Measurements from ENCODE around the gene PRELID1.

DNA sequence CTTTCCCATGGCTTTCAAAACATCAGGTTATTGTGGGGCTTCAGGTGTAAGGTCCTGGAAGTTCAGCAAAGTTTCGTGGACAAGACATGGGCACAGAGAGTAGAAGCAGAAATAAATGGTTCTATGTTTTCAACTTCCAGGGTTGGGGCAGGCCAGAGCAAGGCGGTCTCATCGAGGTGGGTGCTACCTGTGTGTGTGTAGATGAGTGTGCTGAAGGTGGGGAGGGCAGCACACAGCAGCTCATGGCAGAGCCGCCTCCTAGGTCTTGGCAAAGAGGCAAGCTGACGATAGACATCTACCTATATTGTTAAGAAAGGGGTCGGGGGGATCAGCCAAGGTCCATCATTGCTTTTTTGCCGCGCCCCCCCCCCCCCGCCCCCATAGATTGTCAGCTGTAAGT, 3.9 kb upstream of the PRELID1 start:
- no peak for TF ChIP-seq POLR2A (IDR thresholded peaks at IDR 0.05)
- no peak for TF ChIP-seq POLR2AphosphoS5 (IDR thresholded peaks at IDR 0.05)
